ENCODE data around the gene CADPS2. TPM values are rescaled to one million over a fixed set of nuclear protein-coding genes. Genes with fewer than 3 reads are reported as not detected.

Gene CADPS2
- total and polyA plus RNA-seq, 2 of the 8 experiments (the other 6 are each of a cell fraction or from before 2014, with no cell fraction given), result 8.9 to 22.3 TPM

GRCh38 chr7:122298618-122299017 is 587.6 kb downstream of the CADPS2 start:
- H2BK120ac ChIP-seq (replicated peaks; ENCODE audit: low read depth, low read length), result no peak overlapping the region
- H3K23me2 ChIP-seq (ENCODE audit: low read depth, low read length), result peaks cover 8% of the 10 kb centered on the region; the same call in 1 of the 2 replicates
- H2BK15ac ChIP-seq (ENCODE audit: low read length), result no peak overlapping the region
- H3K18ac ChIP-seq (ENCODE audit: extremely low read depth, low read length), result no peak overlapping the region
- no peak overlapping the region for H3K27ac ChIP-seq (ENCODE audit: low read depth, low read length)
- H4K8ac ChIP-seq (ENCODE audit: extremely low read depth, insufficient read depth, low read length), result no peak overlapping the region
- H3K79me1 ChIP-seq (ENCODE audit: low read depth, low read length), result no peaks in the 10 kb centered on the region
- H3K9me3 ChIP-seq (ENCODE audit: insufficient read depth in 2 of 2, low read depth in 1 of 2, low read length in 1 of 2), result no peaks in the 10 kb centered on the region
- no peak overlapping the region for H4K91ac ChIP-seq (replicated peaks; ENCODE audit: insufficient read length, low read length)
- H3K27me3 ChIP-seq (replicated peaks in 1 of 4; ENCODE audit: control insufficient read depth in 3 of 4, extremely low read depth in 1 of 4, insufficient read depth in 3 of 4, low read length in 3 of 4), result peaks cover 39 to 56% (median 51%) of the 10 kb centered on the region in 4 experiments
- H2AK5ac ChIP-seq (ENCODE audit: low read depth, low read length), result no peak overlapping the region
- POLR2A ChIA-PET (ENCODE audit: partially characterized antibody), result interaction anchor here (2.3 to 2.6 kb wide), 2 partner anchors 12 to 17 kb away, joined by 8 to 12 read pairs; no protein-coding TSS in a partner anchor
- H4K5ac ChIP-seq (ENCODE audit: insufficient read length, low read depth, low read length), result no peak overlapping the region
- no peak overlapping the region for H3K56ac ChIP-seq (replicated peaks; ENCODE audit: insufficient read length, low read depth, low read length)
- H3K4me2 ChIP-seq (ENCODE audit: insufficient read depth in 1 of 2, low read depth in 2 of 2, low read length in 2 of 2), result no peak overlapping the region; a peak in 1 of 4 replicates
- H3K4me3 ChIP-seq (ENCODE audit: extremely low read depth in 1 of 4, insufficient read depth in 2 of 4, low read depth in 3 of 4, low read length in 4 of 4), result no peak overlapping the region
- CTCF ChIA-PET (ENCODE audit: partially characterized antibody), result interaction anchor here (0.7 to 2.2 kb wide), 7 partner anchors 31 to 235 kb away, joined by 3 to 11 read pairs (median 4); no protein-coding TSS in a partner anchor
- peaks cover 5 to 24% (median 9%) of the 10 kb centered on the region in 4 experiments for H3K4me1 ChIP-seq (replicated peaks in 1 of 4; ENCODE audit: control insufficient read depth in 3 of 4, insufficient read depth in 4 of 4, low read length in 3 of 4)
- no peak overlapping the region for H2BK12ac ChIP-seq (ENCODE audit: low read depth, low read length)
- H3K14ac ChIP-seq (ENCODE audit: insufficient read length), result no peak overlapping the region
- H3K23ac ChIP-seq (ENCODE audit: insufficient read length), result no peak overlapping the region
- DNase-seq (ENCODE audit: low read depth in 1 of 2, low spot score in 2 of 2) (no peak), FAIRE-seq (no peak)
- no peak overlapping the region for H3K9ac ChIP-seq (replicated peaks in 1 of 4; ENCODE audit: extremely low read depth in 1 of 4, low read depth in 3 of 4, low read length in 3 of 4)
- no peak overlapping the region for H3K4ac ChIP-seq (replicated peaks; ENCODE audit: insufficient read length, low read depth, low read length)
- peaks cover 0 to 3% of the 10 kb centered on the region in 2 experiments for H4K20me1 ChIP-seq (replicated peaks in 1 of 2; ENCODE audit: control insufficient read depth in 1 of 2, insufficient read depth in 2 of 2, low read length in 2 of 2)
- no peak overlapping the region for H2AFZ ChIP-seq (ENCODE audit: low read length)
- peaks cover 0 to 24% (median 2%) of the 10 kb centered on the region in 4 experiments; a peak in 2 of 8 replicates for H3K36me3 ChIP-seq (ENCODE audit: control insufficient read depth in 2 of 4, insufficient read depth in 4 of 4, low read length in 3 of 4)
- no peak overlapping the region for H2BK5ac ChIP-seq (ENCODE audit: low read depth, low read length)
- no peaks in the 10 kb centered on the region for H3K79me2 ChIP-seq (ENCODE audit: control insufficient read depth in 1 of 2, insufficient read depth in 2 of 2, low read length in 2 of 2)
- WGBS, 2 experiments (ENCODE audit: extremely low coverage in 1 of 2, insufficient coverage in 1 of 2, insufficient read length in 1 of 2, insufficient replicate concordance in 2 of 2, low coverage in 1 of 2, low lambda C conversion rate in 2 of 2, missing lambda C conversion rate in 1 of 2), result 88% methylated on average over 2 of the region's 2 CpGs; no CpG with 5 or more reads in 1 of the 2 experiments
- no peak overlapping the region for H2BK20ac ChIP-seq (ENCODE audit: low read length)
- TF ChIP-seq, protein P1, sequence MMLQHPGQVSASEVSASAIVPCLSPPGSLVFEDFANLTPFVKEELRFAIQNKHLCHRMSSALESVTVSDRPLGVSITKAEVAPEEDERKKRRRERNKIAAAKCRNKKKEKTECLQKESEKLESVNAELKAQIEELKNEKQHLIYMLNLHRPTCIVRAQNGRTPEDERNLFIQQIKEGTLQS (IDR thresholded peaks at IDR 0.05; ENCODE audit: insufficient read depth, low read depth, low read length), result no peak
- TF ChIP-seq TBP (IDR thresholded peaks at IDR 0.05; ENCODE audit: low read depth, low read length) (no peak), CBX8 (IDR thresholded peaks at IDR 0.05; ENCODE audit: borderline replicate concordance, low read depth, low read length) (no peak), EP300 (IDR thresholded peaks at IDR 0.05; ENCODE audit: borderline replicate concordance in 1 of 2, low read depth in 2 of 2, low read length in 2 of 2) (no peak), KDM4A (IDR thresholded peaks at IDR 0.05; ENCODE audit: low read depth, low read length, severe bottlenecking) (no peak), SP2 (IDR thresholded peaks at IDR 0.05; ENCODE audit: low read length) (no peak), KDM1A (IDR thresholded peaks at IDR 0.05; ENCODE audit: borderline replicate concordance, low read length) (no peak), SP4 (IDR thresholded peaks at IDR 0.05; ENCODE audit: low read length) (no peak), TAF7 (optimal IDR thresholded peaks at IDR 0.05; ENCODE audit: borderline replicate concordance, low read depth, low read length) (no peak), GABPA (IDR thresholded peaks at IDR 0.05; ENCODE audit: borderline replicate concordance, insufficient read depth, low read length) (no peak), MAX (IDR thresholded peaks at IDR 0.05) (no peak), KDM5A (IDR thresholded peaks at IDR 0.05; ENCODE audit: low read length) (no peak)

Data from H1 (cell line).